Central memory CD8-positive, alpha-beta T cell (primary cell): ENCODE data around the gene MT1X.

ENCODE experiments used
- ATAC-seq: fragments of 150-1000 bp; cut with Tn5 transposase; replicated peaks from 2 replicates; pipeline ENCODE4 v1.10.0; 2022; ENCODE audit warnings: mild to moderate bottlenecking, moderate FRiP score, moderate number of reproducible peaks; ENCODE audit not compliant: poor library complexity, severe bottlenecking; ENCODE audit errors: extremely low read depth
- DNase-seq, 2 donors: peaks; one replicate each; pipeline ENCODE4 v3.0.0; 2021; ENCODE audit warnings: low spot score in 2 of 2
- H3K27ac Mint-ChIP-seq: one replicate; pipeline ENCODE4 v1.8.0; 2022; ENCODE audit warnings: low read depth, mild to moderate bottlenecking, moderate library complexity, mixed read lengths
- H3K27me3 Mint-ChIP-seq: one replicate; pipeline ENCODE4 v1.8.0; 2022; ENCODE audit warnings: mixed read lengths
- H3K36me3 Mint-ChIP-seq: one replicate; pipeline ENCODE4 v1.8.0; 2022; ENCODE audit warnings: mild to moderate bottlenecking, moderate library complexity, mixed read lengths; ENCODE audit not compliant: insufficient read depth
- H3K4me1 Mint-ChIP-seq: one replicate; pipeline ENCODE4 v1.8.0; 2022; ENCODE audit warnings: mixed read lengths
- H3K4me3 Mint-ChIP-seq: one replicate; pipeline ENCODE4 v1.8.0; 2022; ENCODE audit warnings: mild to moderate bottlenecking, moderate library complexity, mixed read lengths
- H3K9me3 Mint-ChIP-seq: one replicate; pipeline ENCODE4 v1.8.0; 2022; ENCODE audit warnings: mixed read lengths

The MT1X gene

DNA sequence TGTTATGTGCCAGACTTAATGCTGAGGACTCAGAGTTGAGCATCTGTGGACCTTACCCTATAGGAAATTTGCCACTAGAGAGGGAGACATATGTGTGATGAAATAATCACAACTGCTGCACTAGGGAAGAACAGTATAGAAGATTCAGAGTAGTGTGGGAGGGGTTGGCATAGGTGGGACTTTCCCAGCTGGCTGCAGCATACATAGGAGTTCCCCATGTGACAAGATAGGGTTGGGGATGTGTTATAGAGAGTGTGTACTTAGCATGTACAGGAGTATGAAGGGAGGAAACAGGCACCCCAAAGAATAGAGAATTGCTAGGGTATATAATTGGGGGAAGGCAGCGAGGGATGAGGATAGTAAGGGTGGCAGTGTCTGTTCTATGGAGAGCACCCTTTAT lies 50.6 kb downstream of the MT1X start:
- DNase-seq (no peak), ATAC-seq (no peak)
- Mint-ChIP-seq H3K36me3 (peaks cover 4% of the 10 kb centered on the region), H3K27me3 (no peaks in the 10 kb centered on the region), H3K4me1 (peaks cover 26% of the 10 kb centered on the region), H3K9me3 (no peaks in the 10 kb centered on the region), H3K27ac (no peak overlapping the region), H3K4me3 (no peak overlapping the region)
